H1 (cell line): ENCODE results near the gene AHSP. TPM values are rescaled to one million over a fixed set of nuclear protein-coding genes. Genes with fewer than 3 reads are reported as not detected.

Source experiments
- CTCF ChIA-PET: fragments of 300-600 bp; sonication (Branson Sonifier 250); formaldehyde crosslinking; loops from one replicate; lab custom pipeline; 2021; ENCODE audit not compliant: partially characterized antibody; lab: Charles Lee
- POLR2A ChIA-PET: fragments of 300-600 bp; sonication (Branson Sonifier 250); formaldehyde crosslinking; loops from one replicate; lab custom pipeline; 2021; ENCODE audit warnings: inconsistent platforms; ENCODE audit not compliant: partially characterized antibody; lab: Charles Lee
- DNase-seq, 2 experiments: peaks; one replicate each; pipeline versions ENCODE4 v3.0.0 to v3.0.0-alpha.2; 2010 to 2022; ENCODE audit warnings: low spot score in 2 of 2, low read depth in 1 of 2, mixed read lengths in 1 of 2
- FAIRE-seq: peaks from 2 replicates; lab custom pipeline; 2011; peaks lifted over from hg19 to GRCh38; lab: Jason Lieb, UNC
- H2AFZ ChIP-seq: 2 replicates; pipeline ENCODE4 v1.8.1; 2012; ENCODE audit warnings: low read length, inconsistent platforms
- H2AK5ac ChIP-seq: 2 replicates; pipeline ENCODE4 v1.6.1; 2013; ENCODE audit warnings: low read depth, low read length
- H2BK120ac ChIP-seq: replicated peaks from 2 replicates; pipeline ENCODE3; 2013; ENCODE audit warnings: low read depth, low read length, inconsistent platforms
- H2BK12ac ChIP-seq: 2 replicates; pipeline ENCODE4 v1.6.1; 2013; ENCODE audit warnings: low read depth, low read length
- H2BK15ac ChIP-seq: 2 replicates; pipeline ENCODE4 v1.6.1; 2013; ENCODE audit warnings: low read length
- H2BK20ac ChIP-seq: 2 replicates; pipeline ENCODE4 v1.6.1; 2013; ENCODE audit warnings: low read length
- H2BK5ac ChIP-seq: 2 replicates; pipeline ENCODE4 v1.6.1; 2013; ENCODE audit warnings: low read depth, low read length
- H3K14ac ChIP-seq: 2 replicates; pipeline ENCODE4 v1.6.1; 2013; ENCODE audit warnings: inconsistent platforms; ENCODE audit not compliant: insufficient read length
- H3K18ac ChIP-seq: 2 replicates; pipeline ENCODE4 v1.6.1; 2013; ENCODE audit warnings: low read length; ENCODE audit errors: extremely low read depth
- H3K23ac ChIP-seq: 2 replicates; pipeline ENCODE4 v1.6.1; 2013; ENCODE audit warnings: inconsistent platforms; ENCODE audit not compliant: insufficient read length
- H3K23me2 ChIP-seq: 2 replicates; pipeline ENCODE4 v1.6.1; 2013; ENCODE audit warnings: low read depth, low read length
- H3K27ac ChIP-seq: 2 replicates; pipeline ENCODE4 v1.6.1; 2011; ENCODE audit warnings: low read depth, low read length, inconsistent platforms
- H3K27me3 ChIP-seq, 4 experiments: replicated peaks in 1 of 4; 1 replicate in 1 of 4; 2 replicates in 3 of 4; pipeline versions ENCODE4 v1.6.1 to v1.8.1; 2011 to 2013; ENCODE audit warnings: low read length in 3 of 4, mild to moderate bottlenecking in 3 of 4, inconsistent platforms in 2 of 4, mixed read lengths in 2 of 4, moderate library complexity in 1 of 4; ENCODE audit not compliant: control insufficient read depth in 3 of 4, insufficient read depth in 3 of 4; ENCODE audit errors: extremely low read depth in 1 of 4
- H3K36me3 ChIP-seq, 4 experiments: 2 replicates each; pipeline versions ENCODE4 v1.6.1 to v1.8.1; 2011 to 2013; ENCODE audit warnings: mild to moderate bottlenecking in 4 of 4, low read length in 3 of 4, moderate library complexity in 2 of 4, control low read depth in 1 of 4, inconsistent platforms in 1 of 4; ENCODE audit not compliant: insufficient read depth in 4 of 4, control insufficient read depth in 2 of 4
- H3K4ac ChIP-seq: replicated peaks from 2 replicates; pipeline ENCODE3; 2013; ENCODE audit warnings: low read length, low read depth, mixed read lengths, inconsistent platforms; ENCODE audit not compliant: insufficient read length
- H3K4me1 ChIP-seq, 4 experiments: replicated peaks in 1 of 4; 1 replicate in 1 of 4; 2 replicates in 3 of 4; pipeline versions ENCODE4 v1.6.1 to v1.8.1; 2011 to 2013; ENCODE audit warnings: low read length in 3 of 4, inconsistent platforms in 2 of 4, mixed read lengths in 1 of 4; ENCODE audit not compliant: insufficient read depth in 4 of 4, control insufficient read depth in 3 of 4
- H3K4me2 ChIP-seq, 2 experiments: 2 replicates each; pipeline versions ENCODE4 v1.6.1 to v1.8.1; 2011 to 2013; ENCODE audit warnings: low read depth in 2 of 2, low read length in 2 of 2, control low read depth in 1 of 2, inconsistent platforms in 1 of 2, mild to moderate bottlenecking in 1 of 2; ENCODE audit not compliant: insufficient read depth in 1 of 2
- H3K4me3 ChIP-seq, 4 experiments: fragments of 200-600, 300-600 bp in 1 of 4; sonication (generic), shearing (Covaris generic), sonication (Bioruptor Twin) in 1 of 4; 2 replicates each; pipeline versions ENCODE4 v1.5.1 to v1.8.1; 2011 to 2016; ENCODE audit warnings: low read length in 4 of 4, low read depth in 3 of 4, control low read depth in 2 of 4, inconsistent platforms in 2 of 4, mild to moderate bottlenecking in 2 of 4, mixed read lengths in 1 of 4, moderate library complexity in 1 of 4; ENCODE audit not compliant: insufficient read depth in 2 of 4; ENCODE audit errors: extremely low read depth in 1 of 4
- H3K56ac ChIP-seq: replicated peaks from 2 replicates; pipeline ENCODE3; 2013; ENCODE audit warnings: low read depth, mild to moderate bottlenecking, mixed read lengths, low read length, inconsistent platforms; ENCODE audit not compliant: insufficient read length
- H3K79me1 ChIP-seq: 2 replicates; pipeline ENCODE4 v1.6.1; 2013; ENCODE audit warnings: low read depth, low read length, control low read depth
- H3K79me2 ChIP-seq, 2 experiments: 2 replicates each; pipeline versions ENCODE4 v1.6.1 to v1.8.1; 2012 to 2013; ENCODE audit warnings: low read length in 2 of 2, mild to moderate bottlenecking in 2 of 2, inconsistent platforms in 1 of 2; ENCODE audit not compliant: insufficient read depth in 2 of 2, control insufficient read depth in 1 of 2
- H3K9ac ChIP-seq, 4 experiments: replicated peaks in 1 of 4; 1 replicate in 1 of 4; 2 replicates in 3 of 4; pipeline versions ENCODE4 v1.6.1 to v1.8.1; 2011 to 2013; ENCODE audit warnings: low read depth in 3 of 4, low read length in 3 of 4, control low read depth in 2 of 4, mild to moderate bottlenecking in 2 of 4, moderate library complexity in 2 of 4, inconsistent platforms in 1 of 4; ENCODE audit errors: extremely low read depth in 1 of 4
- H3K9me3 ChIP-seq, 2 experiments: 2 replicates each; pipeline versions ENCODE4 v1.6.1 to v1.8.1; 2012 to 2013; ENCODE audit warnings: mild to moderate bottlenecking in 2 of 2, moderate library complexity in 2 of 2, control low read depth in 1 of 2, inconsistent platforms in 1 of 2, low read depth in 1 of 2, low read length in 1 of 2, mixed read lengths in 1 of 2; ENCODE audit not compliant: insufficient read depth in 2 of 2
- H4K20me1 ChIP-seq, 2 experiments: replicated peaks in 1 of 2; 2 replicates each; pipeline versions ENCODE3 to v1.8.1; 2011 to 2013; ENCODE audit warnings: inconsistent platforms in 2 of 2, low read length in 2 of 2, mild to moderate bottlenecking in 1 of 2; ENCODE audit not compliant: insufficient read depth in 2 of 2, control insufficient read depth in 1 of 2
- H4K5ac ChIP-seq: 2 replicates; pipeline ENCODE4 v1.6.1; 2013; ENCODE audit warnings: low read length, low read depth, mixed read lengths, inconsistent platforms; ENCODE audit not compliant: insufficient read length
- H4K8ac ChIP-seq: 2 replicates; pipeline ENCODE4 v1.8.0; 2013; ENCODE audit warnings: mild to moderate bottlenecking, moderate library complexity, low read length, inconsistent platforms; ENCODE audit not compliant: insufficient read depth; ENCODE audit errors: extremely low read depth
- H4K91ac ChIP-seq: replicated peaks from 2 replicates; pipeline ENCODE3; 2013; ENCODE audit warnings: low read length, mixed read lengths, inconsistent platforms; ENCODE audit not compliant: insufficient read length
- BCL11A ChIP-seq, 2 experiments: IDR thresholded peaks; one replicate each; pipeline ENCODE4 v1.6.1; 2011; ENCODE audit warnings: low read depth in 2 of 2, low read length in 2 of 2, mild to moderate bottlenecking in 2 of 2
- CHD1 ChIP-seq: IDR thresholded peaks from 2 replicates; pipeline ENCODE4 v1.6.1; 2012; ENCODE audit warnings: low read depth, low read length, improper control_type of control experiment
- JUND ChIP-seq: IDR thresholded peaks from 2 replicates; pipeline ENCODE4 v1.6.1; 2011; ENCODE audit warnings: mild to moderate bottlenecking, improper control_type of control experiment, low read length
- MAX ChIP-seq: IDR thresholded peaks from 2 replicates; pipeline ENCODE4 v1.6.1; 2012; ENCODE audit warnings: inconsistent platforms
- PHF8 ChIP-seq: fragments of 200-600 bp; sonication (generic); conservative IDR thresholded peaks from 2 replicates; pipeline ENCODE4 v1.7.1; 2012; ENCODE audit warnings: low read depth, mild to moderate bottlenecking, inconsistent platforms, low read length, moderate library complexity
- RBBP5 ChIP-seq: IDR thresholded peaks from 2 replicates; pipeline ENCODE4 v1.7.1; 2012; ENCODE audit warnings: low read depth, mild to moderate bottlenecking, inconsistent platforms, low read length, moderate library complexity, borderline replicate concordance
- RFX5 ChIP-seq: IDR thresholded peaks from 2 replicates; pipeline ENCODE4 v1.6.1; 2011; ENCODE audit warnings: low read depth, low read length, improper control_type of control experiment, borderline replicate concordance
- RNF2 ChIP-seq: fragments of 200-900, 300-1000 bp; sonication (generic); IDR thresholded peaks from 2 replicates; pipeline ENCODE4 v1.7.1; 2016; ENCODE audit warnings: borderline replicate concordance, low read depth, mild to moderate bottlenecking, antibody characterized with exemption, low read length; ENCODE audit not compliant: poor library complexity, severe bottlenecking; ENCODE audit errors: missing control alignments
- RXRA ChIP-seq: IDR thresholded peaks from 2 replicates; pipeline ENCODE4 v1.6.1; 2011; ENCODE audit warnings: low read depth, mild to moderate bottlenecking, low read length, moderate library complexity; ENCODE audit not compliant: insufficient read depth
- SAP30 ChIP-seq: fragments of 300-600 bp; sonication (generic); IDR thresholded peaks from 2 replicates; pipeline ENCODE4 v1.7.1; 2012; ENCODE audit warnings: low read length, moderate library complexity, mild to moderate bottlenecking, inconsistent platforms; ENCODE audit not compliant: insufficient read depth, insufficient replicate concordance
- SUZ12 ChIP-seq: fragments of 200-600 bp; sonication (generic); IDR thresholded peaks from 2 replicates; pipeline ENCODE4 v1.6.1; 2012; ENCODE audit warnings: mild to moderate bottlenecking, inconsistent platforms, low read length, moderate library complexity, mixed read lengths
- TAF7 ChIP-seq: optimal IDR thresholded peaks from 2 replicates; pipeline ENCODE3; 2011; ENCODE audit warnings: low read depth, mild to moderate bottlenecking, inconsistent platforms, low read length, moderate library complexity, borderline replicate concordance
- TEAD4 ChIP-seq: IDR thresholded peaks from 2 replicates; pipeline ENCODE4 v1.6.1; 2012; ENCODE audit warnings: low read depth, low read length, inconsistent platforms, mixed read lengths
- YY1 ChIP-seq: IDR thresholded peaks from 2 replicates; pipeline ENCODE4 v1.6.1; 2011; ENCODE audit warnings: low read depth, mild to moderate bottlenecking, low read length
- polyA plus RNA-seq, 7 experiments: library from polyadenylated mRNA; depleted of rRNA in 3 of 7; stranded (reverse) in 5 of 7; unstranded in 2 of 7; fragments of >200 nt in 5 of 7; fragments of 200-250 nt in 2 of 7; gene quantifications; 1 replicate in 5 of 7; 2 replicates in 1 of 7; 4 replicates in 1 of 7; pipeline versions ENCODE4 v1.2.1 to v1.2.3, GENCODE V29; 2011 to 2013; ENCODE audit warnings: missing spikeins in 2 of 7, mixed read lengths in 2 of 7
- total RNA-seq: library from RNA; stranded (reverse); fragmentation: NEBNext Ultra II Directional; extraction: Animal tissue kit (Norgen Biotek cat#: 25700); gene quantifications from 2 replicates; pipeline ENCODE4 v1.2.1, GENCODE V29; 2021

Gene AHSP
- total and polyA plus RNA-seq, 2 of the 8 experiments (the other 6 are each of a cell fraction or from before 2014, with no cell fraction given): 0.91 to 15.3 TPM

GRCh38 chr16:31513884-31514283, 13.8 kb upstream of the AHSP start:
- no peak overlapping the region for H3K9ac ChIP-seq
- FAIRE-seq (no peak), DNase-seq (no peak)
- H2BK5ac ChIP-seq: no peak overlapping the region
- no peak overlapping the region for H3K14ac ChIP-seq
- H2BK120ac ChIP-seq: no peak overlapping the region
- H3K9me3 ChIP-seq: no peaks in the 10 kb centered on the region
- no peaks in the 10 kb centered on the region for H3K36me3 ChIP-seq
- H3K79me1 ChIP-seq: no peaks in the 10 kb centered on the region
- no peak overlapping the region for H3K4ac ChIP-seq
- no peak overlapping the region for H2BK20ac ChIP-seq
- ChIA-PET CTCF (interaction anchor here (1.2 to 1.6 kb wide), 2 partner anchors 36 to 194 kb away, joined by 3 read pairs; no protein-coding TSS in a partner anchor), POLR2A (no interaction called here)
- no peaks in the 10 kb centered on the region for H4K20me1 ChIP-seq
- no peak overlapping the region for H3K27ac ChIP-seq
- no peaks in the 10 kb centered on the region for H3K27me3 ChIP-seq
- no peak overlapping the region for H2BK12ac ChIP-seq
- no peak overlapping the region for H4K91ac ChIP-seq
- H2AFZ ChIP-seq: no peak overlapping the region
- no peak overlapping the region for H2BK15ac ChIP-seq
- H3K23ac ChIP-seq: no peak overlapping the region
- no peak overlapping the region for H4K5ac ChIP-seq
- no peak overlapping the region for H3K56ac ChIP-seq
- H3K18ac ChIP-seq: no peak overlapping the region
- H4K8ac ChIP-seq: no peak overlapping the region
- peaks cover 0 to 4% (median 2%) of the 10 kb centered on the region in 4 experiments; a peak in 3 of 7 replicates for H3K4me1 ChIP-seq
- no peak overlapping the region for H3K4me2 ChIP-seq
- H2AK5ac ChIP-seq: no peak overlapping the region
- no peak overlapping the region for H3K4me3 ChIP-seq
- H3K79me2 ChIP-seq: no peaks in the 10 kb centered on the region
- H3K23me2 ChIP-seq: no peaks in the 10 kb centered on the region
- TF ChIP-seq RBBP5: no peak
- TF ChIP-seq JUND: no peak
- no peak for TF ChIP-seq SAP30
- TF ChIP-seq YY1: no peak
- TF ChIP-seq TEAD4: no peak
- no peak for TF ChIP-seq RNF2
- no peak for TF ChIP-seq MAX
- TF ChIP-seq RXRA: no peak
- TF ChIP-seq CHD1: no peak
- no peak for TF ChIP-seq SUZ12
- TF ChIP-seq TAF7: no peak
- TF ChIP-seq PHF8: no peak
- TF ChIP-seq RFX5: no peak
- TF ChIP-seq BCL11A (IDR thresholded peaks at IDR 0.05; ENCODE audit: low read depth in 2 of 2, low read length in 2 of 2): no peak
